ENCODE results near the gene DNAJC22.

DNA sequence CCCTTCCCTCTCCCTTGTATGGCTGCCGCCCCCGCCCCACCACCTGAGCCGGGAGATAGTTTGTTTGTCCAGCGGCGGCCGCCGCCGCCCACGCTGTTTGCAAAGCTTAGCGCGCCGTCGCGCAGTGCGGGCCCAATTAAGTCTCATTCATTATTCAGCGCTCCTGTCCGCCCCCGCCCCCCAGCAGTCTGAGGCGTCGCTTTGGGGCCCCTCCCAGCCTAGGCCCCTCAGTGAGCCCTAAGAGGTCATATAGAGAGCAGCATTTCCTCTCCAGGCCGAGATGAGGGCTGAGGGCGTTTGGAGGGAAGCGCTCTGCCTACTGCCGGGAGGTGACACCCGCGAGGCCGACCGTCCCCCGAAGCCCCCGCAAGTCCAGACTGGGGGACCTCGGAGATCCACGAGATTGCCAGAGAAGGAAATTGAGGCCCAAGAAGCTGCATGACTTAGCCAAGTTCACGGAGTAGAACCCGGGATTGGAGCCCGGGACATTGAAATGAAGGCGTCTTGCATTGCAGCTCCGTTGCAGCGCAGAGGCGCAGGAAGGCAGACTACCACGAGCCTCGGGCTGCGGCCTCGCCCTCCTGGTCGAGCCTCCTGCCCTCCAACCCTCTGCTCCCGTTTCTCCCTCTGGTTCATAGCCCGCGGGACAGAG is at the start of gene DNAJC22:
- TF ChIP-seq PAX5 (IDR thresholded peaks at IDR 0.05; ENCODE audit: insufficient read depth, low read length, severe bottlenecking) (no peak), POLR2AphosphoS5 (IDR thresholded peaks at IDR 0.05; ENCODE audit: low read depth, low read length) (no peak), POLR2A (IDR thresholded peaks at IDR 0.05; ENCODE audit: low read depth, low read length) (no peak)
